ENCODE results near the gene RNF126.
A peak's percentile ranks its signal among the peaks of the same experiment; 100 is the strongest.
"Not testable (repeated sequence)": the region's sequence is repeated elsewhere in the genome, so short reads cannot be mapped to it uniquely, and the experiment has no call there.

The RNF126 gene

GRCh38 chr19:628168-628567 is 34.8 kb downstream of the RNF126 start:
- no peak for DNase-seq (ENCODE audit: low read depth)

GRCh38 chr19:626566-626965 is 36.4 kb downstream of the RNF126 start:
- peak; percentile 71 for DNase-seq (ENCODE audit: low read depth)

GRCh38 chr19:625257-625656 is 37.8 kb downstream of the RNF126 start:
- DNase-seq (ENCODE audit: low read depth) = no peak

- DNase-seq (ENCODE audit: low read depth) = no peak
Observed at GRCh38 chr19:624433-625109, 38.4 kb downstream of the RNF126 start.

GRCh38 chr19:623974-624373 is 39.0 kb downstream of the RNF126 start:
- DNase-seq (ENCODE audit: low read depth) = peak; percentile 98

GRCh38 chr19:623175-623916 is 39.7 kb downstream of the RNF126 start:
- no peak for DNase-seq (ENCODE audit: low read depth)

- DNase-seq (ENCODE audit: low read depth) = no peak
Observed at GRCh38 chr19:622666-623065, 40.3 kb downstream of the RNF126 start.

GRCh38 chr19:621819-622218 is 41.2 kb downstream of the RNF126 start:
- DNase-seq (ENCODE audit: low read depth) = no peak

- DNase-seq (ENCODE audit: low read depth) = not testable (repeated sequence)
Observed at GRCh38 chr19:621191-621590, 41.8 kb downstream of the RNF126 start.

GRCh38 chr19:620166-620862 is 42.7 kb downstream of the RNF126 start:
- DNase-seq (ENCODE audit: low read depth) = no peak

- no peak for DNase-seq (ENCODE audit: low read depth)
Observed at GRCh38 chr19:619286-620002, 43.6 kb downstream of the RNF126 start.

GRCh38 chr19:618674-619285 is 44.2 kb downstream of the RNF126 start:
- DNase-seq (ENCODE audit: low read depth) = no peak

GRCh38 chr19:618247-618619 is 44.8 kb downstream of the RNF126 start:
- DNase-seq (ENCODE audit: low read depth) = no peak

- DNase-seq (ENCODE audit: low read depth) = no peak
Observed at GRCh38 chr19:617551-618246, 45.3 kb downstream of the RNF126 start.

- DNase-seq (ENCODE audit: low read depth) = no peak
Observed at GRCh38 chr19:616747-617526, 46.1 kb downstream of the RNF126 start.

- DNase-seq (ENCODE audit: low read depth) = no peak
Observed at GRCh38 chr19:616062-616700, 46.8 kb downstream of the RNF126 start.

- no peak for DNase-seq (ENCODE audit: low read depth)
Observed at GRCh38 chr19:615619-616018, 47.4 kb downstream of the RNF126 start.

- no peak for DNase-seq (ENCODE audit: low read depth)
Observed at GRCh38 chr19:613732-614567, 49.1 kb downstream of the RNF126 start.

- DNase-seq (ENCODE audit: low read depth) = no peak
Observed at GRCh38 chr19:612941-613340, 50.1 kb downstream of the RNF126 start.
